ENCODE data around the gene SRSF6.

DNA sequence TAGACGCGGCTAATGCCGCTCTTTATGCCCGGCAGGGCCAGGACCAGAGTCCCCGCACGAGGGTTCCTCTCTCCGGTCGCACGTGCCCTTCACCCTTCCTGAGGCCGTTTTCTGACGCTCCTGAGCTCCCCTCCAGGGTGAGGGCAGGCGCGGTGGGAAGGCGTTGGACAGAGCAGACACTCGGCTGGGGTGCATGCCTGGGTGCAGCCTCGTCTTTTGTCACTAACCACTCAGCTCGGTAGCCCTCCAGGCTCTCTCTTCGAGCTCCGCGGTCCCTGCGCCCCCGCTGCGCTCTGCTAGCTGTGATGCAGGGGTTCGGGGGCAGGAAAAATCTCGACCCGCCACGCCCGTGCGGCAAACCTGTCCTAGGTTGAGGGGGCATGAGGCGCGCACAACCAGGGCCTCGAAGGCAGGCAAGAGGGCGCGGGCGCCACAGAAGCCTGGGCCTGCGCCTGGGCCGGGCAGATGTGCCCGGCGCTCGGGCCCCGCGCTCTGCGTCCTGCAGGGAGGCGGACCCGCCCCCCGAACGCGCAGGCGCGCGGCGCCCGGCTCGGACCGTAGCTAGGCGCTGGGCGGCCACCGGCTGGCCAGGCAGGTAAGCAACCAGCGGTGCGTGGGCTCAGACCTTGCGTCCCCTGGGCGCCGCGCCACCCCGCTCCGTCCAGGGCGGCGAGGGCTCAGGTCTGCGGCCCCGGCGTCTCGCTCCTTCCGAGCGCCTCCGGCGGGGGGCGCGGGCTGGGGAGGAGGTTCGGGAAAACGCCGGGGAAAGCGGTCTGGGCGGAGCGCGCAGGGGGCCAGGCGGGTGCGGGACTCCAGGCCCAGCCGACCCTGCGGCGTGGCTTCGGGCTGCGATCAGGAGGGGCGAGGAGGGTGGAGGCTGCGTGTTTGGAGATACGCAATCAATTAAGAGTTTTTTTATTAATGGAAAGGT, 49.7 kb downstream of the SRSF6 start, which contains the start of gene L3MBTL1:
- peak; percentile 71 for TF ChIP-seq POLR2AphosphoS5 (IDR thresholded peaks at IDR 0.05; ENCODE audit: low read depth)
- TF ChIP-seq, protein P1, sequence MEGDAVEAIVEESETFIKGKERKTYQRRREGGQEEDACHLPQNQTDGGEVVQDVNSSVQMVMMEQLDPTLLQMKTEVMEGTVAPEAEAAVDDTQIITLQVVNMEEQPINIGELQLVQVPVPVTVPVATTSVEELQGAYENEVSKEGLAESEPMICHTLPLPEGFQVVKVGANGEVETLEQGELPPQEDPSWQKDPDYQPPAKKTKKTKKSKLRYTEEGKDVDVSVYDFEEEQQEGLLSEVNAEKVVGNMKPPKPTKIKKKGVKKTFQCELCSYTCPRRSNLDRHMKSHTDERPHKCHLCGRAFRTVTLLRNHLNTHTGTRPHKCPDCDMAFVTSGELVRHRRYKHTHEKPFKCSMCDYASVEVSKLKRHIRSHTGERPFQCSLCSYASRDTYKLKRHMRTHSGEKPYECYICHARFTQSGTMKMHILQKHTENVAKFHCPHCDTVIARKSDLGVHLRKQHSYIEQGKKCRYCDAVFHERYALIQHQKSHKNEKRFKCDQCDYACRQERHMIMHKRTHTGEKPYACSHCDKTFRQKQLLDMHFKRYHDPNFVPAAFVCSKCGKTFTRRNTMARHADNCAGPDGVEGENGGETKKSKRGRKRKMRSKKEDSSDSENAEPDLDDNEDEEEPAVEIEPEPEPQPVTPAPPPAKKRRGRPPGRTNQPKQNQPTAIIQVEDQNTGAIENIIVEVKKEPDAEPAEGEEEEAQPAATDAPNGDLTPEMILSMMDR (conservative IDR thresholded peaks at IDR 0.05; ENCODE audit: low read depth in 2 of 2): no peak

All from GM23338 (cell line).